HG03439 (cell line): ENCODE data around the gene PALD1.
"Not testable (repeated sequence)": the region's sequence is repeated elsewhere in the genome, so short reads cannot be mapped to it uniquely, and the experiment has no call there.

Experiments
- ATAC-seq: cut with Tn5 transposase; IDR thresholded peaks from one replicate; pipeline ENCODE4 v1.9.1; 2021; ENCODE audit warnings: mild to moderate bottlenecking, moderate library complexity; ENCODE audit not compliant: unreplicated experiment

PALD1 gene

DNA sequence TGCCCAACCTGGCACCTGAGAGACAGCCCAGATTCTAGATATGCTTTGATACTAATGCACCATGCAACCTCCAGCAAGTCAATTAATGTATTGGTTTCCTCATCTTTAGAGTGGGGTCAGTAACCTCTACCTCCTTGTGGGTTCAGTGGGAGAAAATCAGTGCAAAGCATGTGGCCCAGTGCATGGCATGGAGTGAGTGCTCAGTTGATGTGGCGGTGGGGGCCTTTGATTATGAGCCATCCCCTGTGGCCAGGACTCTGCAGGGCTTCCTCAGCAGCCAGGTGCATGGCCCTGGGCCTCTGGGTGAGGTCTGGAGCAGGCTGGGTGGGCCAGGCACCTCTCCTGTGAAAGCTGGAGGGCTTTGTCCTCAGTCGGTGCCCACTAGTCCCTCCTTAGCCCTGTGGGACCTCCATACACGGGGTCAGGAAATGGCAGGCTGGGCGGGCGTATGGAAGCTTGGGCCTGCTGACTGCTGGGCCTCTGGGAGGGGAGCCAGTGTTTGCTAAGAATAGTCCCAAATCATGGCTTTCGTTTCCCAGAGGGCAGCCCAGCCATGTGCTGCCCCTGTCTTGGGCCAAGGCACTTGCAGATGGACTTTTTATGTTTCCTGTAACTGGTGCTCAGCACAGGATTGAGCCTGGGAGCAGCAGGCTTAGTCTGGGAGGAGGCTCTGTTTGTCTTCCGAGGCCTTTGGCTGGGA, 3.4 kb downstream of the PALD1 start:
- ATAC-seq: no peak

DNA sequence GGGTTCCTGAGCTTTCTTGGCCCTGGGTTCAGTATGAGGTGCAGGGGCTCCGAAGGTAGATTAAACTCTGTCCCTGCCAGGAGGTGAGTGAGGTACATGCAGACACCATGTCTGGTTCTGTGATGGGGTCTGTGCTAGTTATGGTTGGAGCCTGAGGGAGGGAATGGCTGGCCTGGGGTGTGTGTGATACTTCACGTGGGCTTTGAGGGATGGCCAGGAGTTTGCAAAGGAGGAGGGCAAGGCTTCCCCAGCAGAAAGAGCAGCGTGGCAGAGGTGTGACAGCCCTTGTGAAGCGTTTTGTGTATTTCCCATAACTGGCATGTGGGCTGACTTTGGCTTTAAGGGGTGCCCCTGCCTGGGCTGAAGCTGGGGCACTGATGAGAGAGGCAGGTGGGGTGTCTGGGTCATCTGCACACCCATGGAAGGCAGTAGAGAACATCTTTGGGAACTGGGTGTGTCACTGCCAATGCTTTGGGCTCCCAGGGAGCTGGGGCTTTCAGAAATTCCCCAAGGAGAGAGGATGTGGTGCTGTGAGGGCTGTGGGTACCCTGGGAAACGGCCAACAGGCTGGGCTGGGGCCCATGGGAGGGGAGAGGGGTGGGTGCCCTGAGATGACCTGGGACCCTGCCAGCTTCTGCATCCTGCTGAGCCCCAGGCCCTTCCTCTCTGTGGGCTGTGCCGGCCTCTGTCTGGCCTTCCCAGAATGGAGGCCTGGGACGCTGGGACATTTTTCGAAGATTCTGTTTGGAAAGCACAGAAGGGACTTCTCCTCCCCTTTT, 4.6 kb downstream of the PALD1 start:
- no peak for ATAC-seq

DNA sequence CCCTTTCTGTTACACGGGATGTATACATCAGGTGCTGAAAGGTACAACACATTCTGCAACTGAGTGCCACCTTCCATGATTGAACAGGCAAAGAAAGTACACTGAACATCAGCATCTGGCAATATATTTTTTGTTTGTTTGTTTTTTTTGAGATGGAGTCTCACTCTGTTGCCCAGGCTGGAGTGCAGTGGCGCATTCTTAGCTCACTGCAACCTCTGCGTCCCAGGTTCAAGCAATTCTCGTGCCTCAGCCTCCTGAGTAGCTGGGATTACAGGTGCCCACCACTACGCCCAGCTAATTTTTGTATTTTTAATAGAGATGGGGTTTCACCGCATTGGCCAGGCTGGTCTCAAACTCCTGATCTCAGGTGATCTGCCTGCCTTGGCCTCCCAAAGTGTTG, 5.3 kb downstream of the PALD1 start:
- ATAC-seq: not testable (repeated sequence)

DNA sequence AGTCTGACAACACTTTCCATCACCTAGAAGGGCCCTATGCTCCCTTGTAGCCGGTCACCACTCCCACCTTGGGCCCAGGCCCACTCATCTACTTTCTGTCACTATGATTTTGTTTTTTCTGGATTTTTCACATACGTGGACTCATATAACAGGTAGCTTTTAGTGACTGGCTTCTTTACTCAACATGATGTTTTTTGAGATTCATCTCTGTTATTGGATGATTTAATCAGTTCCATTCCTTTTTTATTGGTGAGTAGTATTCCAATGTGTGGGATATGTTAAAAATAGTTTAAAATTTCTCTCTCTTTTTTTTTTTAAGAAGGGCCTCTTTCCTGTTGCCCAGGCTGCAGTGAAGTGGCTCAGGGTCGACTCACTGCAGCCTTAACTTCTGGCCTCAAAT, 9.3 kb downstream of the PALD1 start:
- ATAC-seq: no peak

DNA sequence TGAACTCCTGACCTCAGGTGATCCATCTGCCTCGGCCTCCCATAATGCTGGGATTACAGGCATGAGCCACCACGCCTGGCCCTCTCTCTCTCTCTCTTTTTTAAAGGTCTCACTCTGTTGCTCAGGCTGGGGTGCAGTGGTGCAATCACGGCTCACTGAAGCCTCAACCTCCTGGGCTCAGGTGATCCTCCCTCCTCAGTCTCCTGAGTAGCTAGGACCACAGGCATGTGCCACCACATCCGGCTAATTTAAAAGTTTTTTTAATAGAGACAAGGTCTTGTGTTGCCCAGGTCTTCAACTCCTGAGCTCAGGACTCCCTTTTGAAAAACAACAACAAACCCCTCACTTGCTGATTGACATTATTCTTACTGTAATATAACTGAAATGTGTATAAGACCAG, 11.6 kb downstream of the PALD1 start:
- ATAC-seq: no peak

DNA sequence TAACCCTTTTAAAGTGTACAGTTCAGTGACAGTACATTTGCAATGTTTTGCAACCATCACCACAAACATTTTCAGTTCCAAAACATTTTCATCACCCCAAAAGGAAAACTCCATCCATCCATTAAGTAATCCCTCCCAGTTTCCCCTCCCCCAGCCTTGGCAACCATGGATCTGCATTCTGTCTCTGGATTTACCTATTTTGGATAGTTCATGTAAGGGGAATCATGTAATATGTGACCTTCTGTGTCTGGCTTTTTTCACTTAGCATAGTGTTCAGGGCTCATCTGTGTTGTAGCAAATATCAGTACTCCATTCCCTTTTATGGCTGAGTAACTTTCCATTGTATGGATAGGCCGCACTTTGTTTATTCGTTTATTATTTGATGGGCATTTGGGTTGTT, 13.0 kb downstream of the PALD1 start:
- ATAC-seq: no peak

DNA sequence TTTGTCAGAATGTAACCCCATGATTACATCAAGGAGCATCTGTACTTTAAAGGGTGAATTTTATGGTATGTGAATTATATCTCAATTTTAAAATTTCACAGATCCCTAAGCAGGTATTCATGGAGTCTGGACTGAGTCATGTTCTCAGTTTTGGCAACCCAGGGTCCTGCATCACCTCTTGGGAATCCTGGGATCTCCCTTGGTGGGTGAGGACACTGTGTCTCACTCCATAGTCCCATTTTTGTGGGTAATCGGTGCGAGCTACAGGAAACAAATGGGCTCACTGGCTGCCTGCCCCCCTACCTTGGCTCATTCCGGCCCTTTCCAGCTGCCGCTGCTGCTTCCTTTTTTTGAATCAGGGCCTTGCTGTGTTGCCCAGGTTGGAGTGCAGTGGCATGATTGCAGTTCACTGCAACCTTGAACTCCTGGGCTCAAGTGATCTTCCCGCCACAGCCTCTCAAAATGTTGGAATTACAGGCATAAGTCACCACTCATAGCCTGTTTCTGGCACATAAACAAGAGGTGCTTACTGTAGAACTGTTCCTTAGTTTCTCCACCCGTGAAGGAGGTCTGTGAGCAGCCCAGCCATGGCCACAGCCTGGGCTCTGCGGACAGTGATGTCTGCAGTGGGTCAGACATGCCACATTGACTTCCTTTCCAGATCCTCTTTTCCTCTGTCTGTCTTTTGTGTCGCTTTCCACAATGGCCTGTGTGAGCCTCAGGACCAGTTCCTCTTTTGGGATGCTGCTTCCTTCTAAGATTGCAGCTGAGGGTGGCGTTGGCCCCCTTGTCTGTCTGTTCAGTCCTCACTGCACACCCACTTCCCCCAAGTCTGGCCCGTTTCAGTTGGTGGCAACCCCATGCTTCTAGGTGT, 14.5 kb downstream of the PALD1 start:
- peak; percentile 26 for ATAC-seq

DNA sequence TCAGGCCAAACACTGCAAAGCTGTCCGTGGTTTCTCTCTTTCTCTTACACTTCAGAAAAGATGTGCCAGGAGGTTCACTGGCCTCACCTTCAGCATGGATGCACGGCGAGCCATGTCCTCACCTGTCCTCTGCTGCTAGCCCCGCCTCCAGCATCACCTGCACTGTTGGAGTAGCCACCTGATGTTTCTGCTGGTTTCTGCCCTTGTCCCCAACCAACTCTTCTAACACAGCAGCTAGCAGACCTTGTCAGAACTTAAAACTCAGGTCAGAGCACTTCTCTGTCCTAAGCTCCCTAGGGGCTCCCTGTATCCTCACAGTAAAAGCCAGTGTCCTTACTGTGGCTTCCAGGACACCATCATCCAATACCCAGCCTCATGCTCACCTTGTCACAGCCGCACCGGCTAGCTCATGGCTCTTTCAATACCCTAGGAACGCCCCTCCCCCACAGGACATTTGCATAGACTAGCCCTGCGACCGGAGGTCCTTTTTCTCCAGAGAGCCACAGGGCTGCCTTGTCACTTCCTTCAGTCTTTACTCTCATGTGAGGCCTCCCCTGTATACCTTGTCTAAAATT, 15.2 kb downstream of the PALD1 start:
- ATAC-seq: peak; percentile 57

DNA sequence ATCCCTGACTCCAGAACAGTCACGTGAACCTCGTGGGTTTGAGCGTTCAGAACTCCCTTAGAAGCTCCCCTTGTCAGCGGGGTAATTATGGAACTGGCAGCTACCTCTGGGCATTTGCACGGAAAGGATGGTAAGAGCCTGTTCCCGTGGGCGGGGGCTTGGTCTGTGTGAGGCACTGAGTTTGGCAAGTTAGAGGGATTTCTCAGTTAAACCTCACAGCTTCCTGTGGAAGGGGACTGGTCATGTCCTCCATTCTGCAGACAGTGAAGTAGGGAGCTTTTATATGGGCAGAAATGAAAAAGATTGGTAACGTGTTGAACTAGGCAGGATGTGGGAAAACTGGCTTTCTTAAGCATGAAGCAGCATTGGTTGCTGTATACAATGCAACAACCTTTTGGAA, 16.0 kb downstream of the PALD1 start:
- no peak for ATAC-seq

DNA sequence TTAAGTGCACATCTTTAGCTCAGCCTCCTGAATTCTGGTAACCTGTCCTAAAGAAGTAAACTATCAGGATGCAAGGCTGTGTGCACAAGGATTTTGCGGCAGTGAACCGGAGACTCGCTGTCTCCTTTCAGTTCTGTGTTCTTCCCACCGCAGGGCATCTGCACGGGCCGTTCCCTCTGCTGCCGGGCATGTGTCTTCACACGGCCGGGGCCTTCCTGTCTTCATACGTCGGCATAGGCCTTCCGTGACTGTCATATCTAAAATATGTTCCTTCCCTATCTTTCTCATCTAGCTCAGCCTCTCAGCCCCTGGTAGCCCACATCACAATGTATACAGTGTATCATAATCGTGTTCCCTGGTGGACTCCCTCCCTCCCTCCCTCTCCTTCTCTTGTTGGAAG, 16.4 kb downstream of the PALD1 start:
- no peak for ATAC-seq

DNA sequence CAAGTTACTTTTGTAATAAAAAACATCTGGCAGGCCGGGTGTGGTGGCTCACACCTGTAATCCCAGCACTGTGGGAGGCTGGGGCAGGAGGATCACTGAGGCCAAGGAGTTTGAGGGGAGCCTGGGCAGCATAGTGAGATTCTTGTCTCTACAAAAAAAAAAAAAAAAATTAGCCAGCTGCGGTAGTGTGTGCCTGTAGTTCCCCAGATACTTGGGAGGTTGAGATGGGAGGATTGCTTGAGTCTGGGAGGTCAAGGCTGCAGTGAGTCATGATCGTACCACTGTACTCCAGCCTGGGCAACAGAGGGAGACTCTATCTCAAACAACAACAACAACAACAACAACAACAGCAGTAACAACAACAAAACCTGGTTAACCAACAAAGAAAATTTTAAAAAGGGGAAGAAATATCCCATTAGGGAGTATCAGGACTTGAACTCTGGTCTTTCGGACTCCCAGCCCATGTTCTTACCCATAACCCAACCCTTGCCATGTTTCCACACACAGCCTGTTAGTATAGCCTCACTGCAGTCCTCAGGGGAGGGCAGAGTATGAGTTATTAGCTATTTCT, 17.2 kb downstream of the PALD1 start:
- no peak for ATAC-seq

DNA sequence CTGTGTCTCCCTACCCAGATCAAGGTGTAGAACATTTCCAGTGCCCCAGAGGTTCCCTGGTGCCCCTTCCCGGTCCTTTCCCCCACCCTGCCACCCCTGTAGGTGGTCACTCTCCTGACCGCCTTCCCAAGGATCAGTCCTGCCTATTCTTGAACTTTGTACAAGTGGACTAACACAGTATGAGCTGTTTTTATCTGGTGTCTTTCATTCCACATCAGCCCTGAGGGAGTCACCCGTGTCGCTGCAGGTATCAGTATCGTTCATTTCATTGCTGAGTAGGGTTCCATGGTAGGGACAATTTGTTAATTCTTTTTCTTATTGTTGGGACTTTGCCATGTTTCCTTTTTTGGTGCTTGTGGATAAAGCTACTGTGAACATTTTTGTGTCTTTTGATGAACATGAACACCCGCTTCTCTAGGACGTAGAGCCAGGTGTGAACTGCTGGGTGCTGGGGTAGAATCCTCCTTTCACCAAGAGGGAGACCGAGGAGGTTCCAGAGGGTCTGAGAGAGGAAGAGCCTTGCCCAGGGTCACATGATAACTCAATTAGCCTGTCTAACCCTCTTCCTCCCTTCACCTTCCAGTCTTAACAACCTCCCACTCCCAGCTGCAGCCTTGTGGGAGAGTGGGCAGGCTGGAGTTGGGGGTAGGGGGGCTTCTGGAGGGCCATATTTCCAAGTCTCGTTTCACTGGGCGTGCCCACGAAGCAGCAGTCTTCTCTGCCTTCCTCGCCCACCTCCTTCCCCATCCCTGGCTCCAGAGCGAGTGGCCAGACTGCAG, 18.0 kb downstream of the PALD1 start:
- ATAC-seq: no peak

DNA sequence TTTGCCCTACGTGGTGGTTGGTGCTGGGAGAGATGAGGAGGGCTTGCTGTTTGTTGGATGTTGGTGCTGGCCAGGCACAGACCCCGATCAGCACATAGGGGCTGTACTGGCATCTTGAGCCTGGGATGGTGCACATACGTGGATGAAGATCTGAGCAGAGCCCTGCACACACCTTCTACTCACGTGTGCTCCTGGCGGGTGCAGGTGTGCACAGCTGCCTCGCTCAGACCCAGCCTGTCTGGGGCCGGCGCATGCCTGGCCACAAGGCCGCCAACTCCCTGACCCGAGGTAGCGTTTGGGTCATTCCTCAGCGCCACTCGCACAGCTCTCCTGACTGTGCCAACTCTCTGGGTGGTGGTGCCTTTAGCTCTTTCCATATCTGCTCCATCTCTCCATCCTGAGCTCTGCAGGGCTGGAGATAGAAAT, 18.6 kb downstream of the PALD1 start:
- ATAC-seq: no peak

DNA sequence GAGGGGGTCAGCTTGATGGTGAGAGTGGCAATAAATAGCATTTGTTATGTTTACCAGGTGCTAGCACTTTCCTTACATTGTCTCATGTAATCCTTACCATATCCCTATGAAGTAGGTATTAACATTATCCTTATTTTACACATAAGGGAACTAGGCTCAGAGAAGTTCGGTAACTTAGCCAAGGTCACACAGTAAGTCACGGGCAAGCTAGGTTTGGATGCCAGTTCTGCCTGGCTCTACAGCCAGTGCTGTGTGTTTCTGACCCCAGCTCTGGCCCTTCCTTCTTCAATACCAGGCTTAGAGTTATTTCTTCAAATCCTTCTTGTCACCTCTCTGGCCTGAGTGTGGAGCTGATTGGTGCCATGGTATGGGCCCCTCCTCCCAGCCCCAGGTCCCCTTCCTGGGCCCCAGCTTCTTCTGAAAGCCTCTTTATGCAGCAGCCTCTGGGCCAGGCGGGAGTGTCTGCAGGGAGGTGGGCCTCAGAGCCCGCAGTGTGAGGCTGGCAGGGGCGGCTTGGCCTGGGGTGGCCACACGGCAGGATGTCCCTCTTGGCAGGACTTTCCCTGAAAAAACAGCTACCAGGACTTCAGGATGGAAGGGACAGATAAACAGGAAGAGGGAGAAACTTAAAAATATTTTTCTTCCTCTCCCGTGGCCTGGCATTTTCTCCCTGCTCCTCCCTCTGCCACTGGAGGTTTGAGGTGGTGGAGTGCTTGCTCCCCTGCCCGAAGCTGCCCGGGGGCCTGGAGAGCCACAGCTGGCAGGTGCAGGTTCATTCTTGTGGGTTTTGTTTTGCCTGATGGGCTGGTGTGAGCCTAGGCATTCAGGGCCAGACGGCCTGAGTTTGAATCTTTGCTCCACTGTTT, 20.6 kb downstream of the PALD1 start:
- ATAC-seq: no peak

DNA sequence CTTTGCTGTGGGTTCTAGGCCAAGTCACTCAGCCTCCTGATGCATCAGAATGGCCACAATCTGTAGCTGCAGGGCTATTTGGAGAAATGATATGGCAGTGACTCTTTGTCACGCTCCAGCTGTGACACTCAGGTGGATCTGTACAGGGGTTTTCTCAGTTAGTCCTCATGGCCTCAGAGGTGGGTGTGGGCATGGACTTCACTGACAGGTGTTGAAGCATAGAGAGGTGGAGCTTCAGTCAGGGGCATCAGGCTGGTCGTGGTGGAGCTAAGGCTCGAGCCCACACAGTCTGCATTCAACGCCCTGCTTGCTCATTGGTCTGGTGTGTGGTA, 21.2 kb downstream of the PALD1 start:
- ATAC-seq: no peak

DNA sequence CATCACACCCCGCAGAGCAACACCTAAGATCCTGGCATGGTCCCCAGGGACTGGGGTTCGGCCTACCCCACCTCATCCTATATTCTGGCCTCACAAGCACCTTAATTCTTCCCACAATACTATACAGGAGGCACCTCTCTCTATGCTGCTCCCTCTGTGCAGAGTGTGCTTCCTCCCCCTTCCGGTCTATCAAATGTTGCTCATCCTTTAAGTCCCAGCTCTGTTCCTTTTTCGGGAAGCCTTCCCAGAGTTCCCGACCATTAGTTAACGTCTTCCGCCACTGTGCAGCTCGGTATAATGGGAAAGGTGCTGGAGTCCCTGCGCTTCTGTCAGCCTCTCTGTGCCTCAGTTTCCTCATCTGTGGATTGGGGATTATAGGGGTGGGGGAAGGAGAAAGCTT, 21.8 kb downstream of the PALD1 start:
- ATAC-seq: no peak

DNA sequence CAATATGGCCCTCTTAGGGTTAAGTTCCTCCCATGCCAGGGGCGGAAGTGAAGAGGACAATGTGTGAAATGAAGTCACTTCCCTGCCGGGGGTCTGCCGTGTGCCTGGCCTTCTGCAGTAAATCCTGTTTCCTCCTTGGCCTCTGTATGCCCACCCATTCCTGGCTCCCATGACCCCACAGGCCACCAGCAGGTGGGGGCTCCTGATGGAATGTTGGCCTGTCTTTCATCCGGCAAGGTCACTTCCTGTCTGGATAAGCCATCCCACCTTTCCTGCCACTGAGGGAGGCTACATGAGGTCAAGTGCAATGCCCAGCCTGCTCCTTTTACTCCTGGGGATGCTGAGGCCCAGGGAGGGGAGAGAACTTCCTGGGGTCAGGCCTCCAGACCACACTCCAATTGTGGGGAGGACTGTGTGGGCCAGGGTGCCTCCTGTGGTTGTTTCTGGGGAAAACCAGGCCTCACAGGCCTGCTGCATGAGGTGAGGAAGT, 22.3 kb downstream of the PALD1 start:
- no peak for ATAC-seq

DNA sequence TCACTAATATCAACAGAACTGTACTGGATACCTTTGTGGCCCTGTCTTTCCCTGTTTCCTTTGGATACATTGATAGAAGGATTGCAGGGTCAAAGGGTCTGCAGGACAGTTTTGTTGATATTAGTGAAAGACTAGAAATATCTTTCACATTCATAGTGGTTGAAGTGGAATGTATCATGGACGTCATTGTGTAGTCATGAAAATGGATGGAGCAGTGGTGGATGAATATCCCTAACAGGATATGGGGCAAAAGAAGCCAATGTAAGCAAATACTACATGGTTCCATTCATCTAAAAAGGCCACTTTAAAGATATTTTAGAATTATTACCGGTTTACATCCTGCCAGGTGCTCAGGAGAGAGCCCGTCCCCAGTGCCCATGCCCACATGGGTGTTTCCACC, 23.8 kb downstream of the PALD1 start:
- no peak for ATAC-seq

DNA sequence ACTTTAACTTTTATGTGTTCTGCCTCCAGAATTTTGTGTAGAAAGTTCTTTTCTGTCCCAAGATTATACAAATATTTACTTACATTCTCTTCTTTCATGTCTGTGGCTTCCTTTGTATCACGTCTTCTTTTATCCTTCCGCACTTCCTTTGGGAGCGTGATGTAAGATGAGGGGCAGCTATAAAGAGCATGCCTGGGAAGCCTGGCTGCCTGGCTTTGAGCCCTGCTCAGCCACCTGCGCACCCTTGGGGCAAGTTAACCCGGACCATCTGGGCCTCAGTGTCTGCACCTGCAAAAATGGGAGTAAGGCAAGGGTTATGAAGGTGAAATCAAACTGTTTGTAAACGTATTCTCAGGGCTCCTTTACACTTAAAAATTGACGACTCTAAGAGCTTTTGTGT, 25.2 kb downstream of the PALD1 start:
- ATAC-seq: no peak
